IPS-18a (cell line): Measurements from ENCODE around the gene UBE2E2.

Experiments used
- H3K27ac ChIP-seq: one replicate; pipeline ENCODE4 v1.5.1; 2013; ENCODE audit warnings: low read length
- H3K27me3 ChIP-seq: one replicate; pipeline ENCODE4 v1.6.1; 2013; ENCODE audit warnings: mild to moderate bottlenecking, low read length; ENCODE audit not compliant: control insufficient read depth, insufficient read depth
- H3K36me3 ChIP-seq: one replicate; pipeline ENCODE4 v1.6.1; 2013; ENCODE audit warnings: low read depth, low read length; ENCODE audit not compliant: control insufficient read depth
- H3K4me1 ChIP-seq: one replicate; pipeline ENCODE4 v1.6.1; 2013; ENCODE audit warnings: low read depth, low read length; ENCODE audit not compliant: control insufficient read depth
- H3K4me3 ChIP-seq: one replicate; pipeline ENCODE4 v1.5.1; 2013; ENCODE audit warnings: low read length
- H3K9ac ChIP-seq: one replicate; pipeline ENCODE4 v1.6.1; 2013; ENCODE audit warnings: mild to moderate bottlenecking, low read length, moderate library complexity
- H3K9me3 ChIP-seq: one replicate; pipeline ENCODE4 v1.6.1; 2013; ENCODE audit warnings: low read depth, low read length; ENCODE audit not compliant: control insufficient read depth

Gene UBE2E2

GRCh38 chr3:23493889-23494288, 290.8 kb downstream of the UBE2E2 start:
- no peaks in the 10 kb centered on the region for H3K27me3 ChIP-seq
- no peaks in the 10 kb centered on the region for H3K36me3 ChIP-seq
- no peak overlapping the region for H3K4me3 ChIP-seq
- H3K27ac ChIP-seq = no peak overlapping the region
- H3K9ac ChIP-seq = no peak overlapping the region
- no peaks in the 10 kb centered on the region for H3K9me3 ChIP-seq
- peaks cover 12% of the 10 kb centered on the region for H3K4me1 ChIP-seq

GRCh38 chr3:23494967-23495366, 291.8 kb downstream of the UBE2E2 start:
- Histone ChIP-seq H3K27ac (no peak overlapping the region), H3K9ac (no peak overlapping the region), H3K4me1 (peaks cover 5% of the 10 kb centered on the region), H3K36me3 (no peaks in the 10 kb centered on the region), H3K27me3 (no peaks in the 10 kb centered on the region), H3K9me3 (no peaks in the 10 kb centered on the region), H3K4me3 (no peak overlapping the region)

- no peak overlapping the region for H3K4me3 ChIP-seq
- H3K9me3 ChIP-seq = no peaks in the 10 kb centered on the region
- H3K36me3 ChIP-seq = no peaks in the 10 kb centered on the region
- H3K9ac ChIP-seq = no peak overlapping the region
- H3K27me3 ChIP-seq = no peaks in the 10 kb centered on the region
- H3K27ac ChIP-seq = no peak overlapping the region
- H3K4me1 ChIP-seq = no peaks in the 10 kb centered on the region
Measured at GRCh38 chr3:23495507-23495906, 292.4 kb downstream of the UBE2E2 start.

GRCh38 chr3:23496165-23496564, 293.0 kb downstream of the UBE2E2 start:
- Histone ChIP-seq H3K36me3 (no peaks in the 10 kb centered on the region), H3K4me1 (no peaks in the 10 kb centered on the region)

GRCh38 chr3:23497156-23497555, 294.0 kb downstream of the UBE2E2 start:
- no peak overlapping the region for H3K9ac ChIP-seq
- H3K36me3 ChIP-seq = no peaks in the 10 kb centered on the region
- H3K27ac ChIP-seq = no peak overlapping the region
- no peak overlapping the region for H3K4me3 ChIP-seq
- no peaks in the 10 kb centered on the region for H3K27me3 ChIP-seq
- no peaks in the 10 kb centered on the region for H3K9me3 ChIP-seq
- no peaks in the 10 kb centered on the region for H3K4me1 ChIP-seq

More at GRCh38 chr3:23496165-23496564, 293.0 kb downstream of the UBE2E2 start:
- H3K27me3 ChIP-seq = no peaks in the 10 kb centered on the region
- H3K27ac ChIP-seq = no peak overlapping the region
- H3K9me3 ChIP-seq = no peaks in the 10 kb centered on the region
- H3K9ac ChIP-seq = no peak overlapping the region
- H3K4me3 ChIP-seq = no peak overlapping the region

- no peaks in the 10 kb centered on the region for H3K4me1 ChIP-seq
- H3K9me3 ChIP-seq = no peaks in the 10 kb centered on the region
- no peak overlapping the region for H3K9ac ChIP-seq
- H3K36me3 ChIP-seq = no peaks in the 10 kb centered on the region
- no peak overlapping the region for H3K27ac ChIP-seq
- no peak overlapping the region for H3K4me3 ChIP-seq
- H3K27me3 ChIP-seq = no peaks in the 10 kb centered on the region
Measured at GRCh38 chr3:23501201-23501802, 298.2 kb downstream of the UBE2E2 start.

GRCh38 chr3:23508464-23508863, 305.3 kb downstream of the UBE2E2 start:
- no peaks in the 10 kb centered on the region for H3K9me3 ChIP-seq
- no peaks in the 10 kb centered on the region for H3K36me3 ChIP-seq
- no peaks in the 10 kb centered on the region for H3K27me3 ChIP-seq
- no peak overlapping the region for H3K4me3 ChIP-seq
- H3K27ac ChIP-seq = no peak overlapping the region
- H3K9ac ChIP-seq = no peak overlapping the region
- no peaks in the 10 kb centered on the region for H3K4me1 ChIP-seq

GRCh38 chr3:23518441-23518840, 315.3 kb downstream of the UBE2E2 start:
- Histone ChIP-seq H3K4me3 (no peak overlapping the region), H3K27ac (no peak overlapping the region), H3K9ac (no peak overlapping the region), H3K9me3 (no peaks in the 10 kb centered on the region), H3K27me3 (no peaks in the 10 kb centered on the region), H3K36me3 (no peaks in the 10 kb centered on the region), H3K4me1 (peaks cover 17% of the 10 kb centered on the region)

- Histone ChIP-seq H3K27ac (no peak overlapping the region), H3K4me1 (peaks cover 17% of the 10 kb centered on the region), H3K4me3 (no peak overlapping the region), H3K9me3 (no peaks in the 10 kb centered on the region), H3K9ac (no peak overlapping the region), H3K36me3 (no peaks in the 10 kb centered on the region), H3K27me3 (no peaks in the 10 kb centered on the region)
Measured at GRCh38 chr3:23519314-23520208, 316.4 kb downstream of the UBE2E2 start.

- no peaks in the 10 kb centered on the region for H3K27me3 ChIP-seq
- no peaks in the 10 kb centered on the region for H3K9me3 ChIP-seq
- no peaks in the 10 kb centered on the region for H3K4me1 ChIP-seq
- no peak overlapping the region for H3K27ac ChIP-seq
- no peaks in the 10 kb centered on the region for H3K36me3 ChIP-seq
- H3K9ac ChIP-seq = no peak overlapping the region
- H3K4me3 ChIP-seq = no peak overlapping the region
Measured at GRCh38 chr3:23527326-23527725, 324.2 kb downstream of the UBE2E2 start.

- H3K4me1 ChIP-seq = peaks cover 13% of the 10 kb centered on the region
- no peaks in the 10 kb centered on the region for H3K36me3 ChIP-seq
- no peak overlapping the region for H3K27ac ChIP-seq
- H3K4me3 ChIP-seq = no peak overlapping the region
- no peaks in the 10 kb centered on the region for H3K27me3 ChIP-seq
- no peaks in the 10 kb centered on the region for H3K9me3 ChIP-seq
- no peak overlapping the region for H3K9ac ChIP-seq
Measured at GRCh38 chr3:23533596-23533995, 330.5 kb downstream of the UBE2E2 start.

- Histone ChIP-seq H3K4me3 (no peak overlapping the region), H3K9me3 (no peaks in the 10 kb centered on the region), H3K27ac (no peak overlapping the region), H3K36me3 (no peaks in the 10 kb centered on the region), H3K27me3 (no peaks in the 10 kb centered on the region), H3K4me1 (peaks cover 13% of the 10 kb centered on the region), H3K9ac (no peak overlapping the region)
Measured at GRCh38 chr3:23533996-23534395, 330.9 kb downstream of the UBE2E2 start.
